Measurements from ENCODE around the gene WDR88. TPM values are rescaled to one million over a fixed set of nuclear protein-coding genes. Genes with fewer than 3 reads are reported as not detected.

WDR88 gene
- total and polyA plus RNA-seq, 2 of the 13 experiments (the other 11 are each of a cell fraction or from before 2014, with no cell fraction given): not detected

GRCh38 chr19:33224694-33225457, 93.0 kb downstream of the WDR88 start:
- peaks cover 11 to 20% of the 10 kb centered on the region in 2 experiments for H3K27me3 ChIP-seq (ENCODE audit: control insufficient read depth in 1 of 2, insufficient read depth in 2 of 2, low read length in 2 of 2)
- intact Hi-C loops (cut with micrococcal nuclease; ENCODE audit: unreplicated experiment): no loop called here
- no peaks in the 10 kb centered on the region for H4K20me1 ChIP-seq (ENCODE audit: insufficient read depth, low read length)
- H3K4me1 ChIP-seq (ENCODE audit: insufficient read depth, low read length): peaks cover 51% of the 10 kb centered on the region
- H3K27ac ChIP-seq (ENCODE audit: extremely low read length, insufficient read depth, low read length): no peak overlapping the region
- H2AFZ ChIP-seq (ENCODE audit: low read length): no peak overlapping the region
- no TSS peak for BruUV-seq (replicated peaks)
- peak overlapping the region in 1 of 3 experiments; percentile 44; a peak in 1 of 6 replicates for H3K4me3 ChIP-seq (replicated peaks in 1 of 3; ENCODE audit: insufficient read depth in 1 of 3, low read depth in 2 of 3, low read length in 3 of 3)
- in situ Hi-C loops (cut with HindIII; ENCODE audit: extremely low pct_ligation_motif_present, low pct_unique_long_range_greater_than_20kb): no loop called here
- peaks cover 20% of the 10 kb centered on the region for H3K9me3 ChIP-seq (ENCODE audit: low read length)
- 86% methylated on average over 4 of the region's 18 CpGs for WGBS (ENCODE audit: low lambda C conversion rate)
- FAIRE-seq (no peak), DNase-seq (ENCODE audit: low spot score) (no peak), ATAC-seq (peak; percentile 27)
- H3K79me2 ChIP-seq (ENCODE audit: insufficient read depth, low read length): no peaks in the 10 kb centered on the region
- H3K9ac ChIP-seq (ENCODE audit: insufficient read depth, low read depth, low read length): no peak overlapping the region
- POLR2A ChIA-PET: no interaction called here
- no peaks in the 10 kb centered on the region for H3K36me3 ChIP-seq (replicated peaks in 1 of 2; ENCODE audit: control insufficient read depth in 1 of 2, insufficient read depth in 2 of 2, low read length in 2 of 2)
- peak overlapping the region; percentile 65 for H3K4me2 ChIP-seq (ENCODE audit: low read depth, low read length)
- CTCF ChIA-PET (ENCODE audit: low intra/inter-chr PET ratio, low total read pairs): no interaction called here
- TF ChIP-seq FOXA1 (IDR thresholded peaks at IDR 0.05): no peak
- no peak for TF ChIP-seq FOXA1 (CRISPR knock-in tag; IDR thresholded peaks at IDR 0.05)
- TF ChIP-seq ZMYM4 (CRISPR knock-in tag; IDR thresholded peaks at IDR 0.05): 0 out of 2 replicates have a peak, but pooled peaks have one; percentile 31
- peak; percentile 49 for TF ChIP-seq ZNF687 (CRISPR knock-in tag; IDR thresholded peaks at IDR 0.05)
- TF ChIP-seq RCOR2 (CRISPR knock-in tag; IDR thresholded peaks at IDR 0.05): 0 out of 2 replicates have a peak, but pooled peaks have one; percentile 17
- 0 out of 2 replicates have a peak, but pooled peaks have one; percentile 52 for TF ChIP-seq ZNF7 (CRISPR knock-in tag; IDR thresholded peaks at IDR 0.05)
- TF ChIP-seq BCL6 (CRISPR knock-in tag; IDR thresholded peaks at IDR 0.05): 0 out of 2 replicates have a peak, but pooled peaks have one; percentile 19
- no peak for TF ChIP-seq FOXK2 (IDR thresholded peaks at IDR 0.05)
- 0 out of 2 replicates have a peak, but pooled peaks have one; percentile 18 for TF ChIP-seq ZNF770 (CRISPR knock-in tag; IDR thresholded peaks at IDR 0.05)
- TF ChIP-seq ZMYM3 (CRISPR knock-in tag; IDR thresholded peaks at IDR 0.05): peak; percentile 64
- TF ChIP-seq PHF8 (CRISPR knock-in tag; IDR thresholded peaks at IDR 0.05): peak; percentile 14; the same call in 1 of the 2 replicates
- TF ChIP-seq BCL3 (CRISPR knock-in tag; IDR thresholded peaks at IDR 0.05): no peak
- peak; percentile 71 for TF ChIP-seq PATZ1 (CRISPR knock-in tag; IDR thresholded peaks at IDR 0.05)
- peak; percentile 78 for TF ChIP-seq HNF4A (CRISPR knock-in tag; IDR thresholded peaks at IDR 0.05)
- TF ChIP-seq SNRNP70 (IDR thresholded peaks at IDR 0.05; ENCODE audit: low read depth, low read length): no peak
